WTC11 (cell line): Measurements from ENCODE around the gene SLC45A1. TPM values are rescaled to one million over a fixed set of nuclear protein-coding genes. Genes with fewer than 3 reads are reported as not detected.
A peak's percentile ranks its signal among the peaks of the same experiment; 100 is the strongest.

ENCODE experiments used
- ATAC-seq: fragments of 200-7000 bp; cut with Tn5 transposase; 2 replicates; pipeline ENCODE4 v1.10.0; 2021; ENCODE audit warnings: mild to moderate bottlenecking, moderate library complexity
- CTCF ChIA-PET: fragments of 300-600 bp; sonication (Branson Sonifier 250); formaldehyde crosslinking; loops from one replicate; lab custom pipeline; 2021; ENCODE audit warnings: antibody characterized with exemption; lab: Charles Lee
- POLR2A ChIA-PET: fragments of 350-600 bp; sonication (Branson Sonifier 250); formaldehyde crosslinking; loops from one replicate; lab custom pipeline; 2021; ENCODE audit warnings: antibody characterized with exemption; lab: Charles Lee
- DNase-seq: peaks from one replicate; pipeline ENCODE4 v3.0.0; 2021; ENCODE audit warnings: low spot score
- H3K27ac Mint-ChIP-seq: 2 replicates; pipeline ENCODE4 v1.8.0; 2021; ENCODE audit warnings: mixed read lengths
- H3K27me3 Mint-ChIP-seq: 2 replicates; pipeline ENCODE4 v1.8.0; 2021; ENCODE audit warnings: low read depth, mild to moderate bottlenecking, moderate library complexity, mixed read lengths
- H3K36me3 Mint-ChIP-seq: 2 replicates; pipeline ENCODE4 v1.8.0; 2021; ENCODE audit warnings: mixed read lengths
- H3K4me1 Mint-ChIP-seq: 2 replicates; pipeline ENCODE4 v1.8.0; 2022; ENCODE audit warnings: mixed read lengths
- H3K4me3 Mint-ChIP-seq: 2 replicates; pipeline ENCODE4 v1.8.0; 2021; ENCODE audit warnings: mild to moderate bottlenecking, moderate library complexity, mixed read lengths
- H3K9me3 Mint-ChIP-seq: 2 replicates; pipeline ENCODE4 v1.8.0; 2021; ENCODE audit warnings: mixed read lengths
- E2F5 ChIP-seq: sonication (generic); formaldehyde crosslinking; IDR thresholded peaks from 2 replicates; pipeline ENCODE4 v1.8.1; 2022; ENCODE audit warnings: mild to moderate bottlenecking, moderate library complexity, missing genetic modification reagents
- EMX1 ChIP-seq: fragments of 250-450 bp; sonication (Bioruptor Pico); IDR thresholded peaks from 2 replicates; pipeline ENCODE4 v1.8.0; 2021; ENCODE audit warnings: mild to moderate bottlenecking
- HMGXB4 ChIP-seq: sonication (generic); formaldehyde crosslinking; IDR thresholded peaks from 2 replicates; pipeline ENCODE4 v1.8.1; 2023; ENCODE audit warnings: mild to moderate bottlenecking, moderate library complexity, missing genetic modification reagents
- IRF2 ChIP-seq: sonication (generic); formaldehyde crosslinking; IDR thresholded peaks from 2 replicates; pipeline ENCODE4 v1.8.0; 2022; ENCODE audit warnings: low read depth, missing genetic modification reagents, borderline replicate concordance
- NFATC4 ChIP-seq: fragments of 250-450 bp; sonication (Bioruptor Pico); IDR thresholded peaks from 2 replicates; pipeline ENCODE4 v1.9.0; 2021; ENCODE audit warnings: mild to moderate bottlenecking
- NFE2L1 ChIP-seq: sonication (generic); formaldehyde crosslinking; IDR thresholded peaks from 2 replicates; pipeline ENCODE4 v1.8.1; 2023; ENCODE audit warnings: missing genetic modification reagents
- SMAD3 ChIP-seq: sonication (generic); formaldehyde crosslinking; IDR thresholded peaks from 2 replicates; pipeline ENCODE4 v1.8.0; 2022; ENCODE audit warnings: missing genetic modification reagents, mild to moderate bottlenecking, borderline replicate concordance
- ZNF138 ChIP-seq: sonication (generic); formaldehyde crosslinking; conservative IDR thresholded peaks from 2 replicates; pipeline ENCODE4 v1.8.1; 2022; ENCODE audit warnings: mild to moderate bottlenecking, moderate library complexity, missing genetic modification reagents
- ZNF671 ChIP-seq: fragments of 250-450 bp; sonication (Bioruptor Pico); IDR thresholded peaks from 2 replicates; pipeline ENCODE4 v1.8.0; 2021; ENCODE audit warnings: mild to moderate bottlenecking
- total RNA-seq: library from RNA; stranded (reverse); gene quantifications from 3 replicates; pipeline ENCODE4 v1.2.3, GENCODE V29; 2021
- TF ChIP-seq, protein P1 (sequence below): sonication (generic); formaldehyde crosslinking; conservative IDR thresholded peaks from 2 replicates; pipeline ENCODE4 v1.8.1; 2022; ENCODE audit warnings: mild to moderate bottlenecking, missing genetic modification reagents
- TF ChIP-seq, protein P2 (sequence below): fragments of 250-450 bp; sonication (Bioruptor Pico); IDR thresholded peaks from 2 replicates; pipeline ENCODE4 v1.9.0; 2021; ENCODE audit warnings: mild to moderate bottlenecking, borderline replicate concordance
- TF ChIP-seq, protein P3 (sequence below): sonication (generic); formaldehyde crosslinking; IDR thresholded peaks from 2 replicates; pipeline ENCODE4 v1.8.0; 2022; ENCODE audit warnings: mild to moderate bottlenecking, missing genetic modification reagents
- TF ChIP-seq, protein P4 (sequence below): sonication (generic); formaldehyde crosslinking; IDR thresholded peaks from 2 replicates; pipeline ENCODE4 v1.8.1; 2023; ENCODE audit warnings: mild to moderate bottlenecking, missing genetic modification reagents, moderate library complexity
- TF ChIP-seq, protein P5 (sequence below): sonication (generic); formaldehyde crosslinking; IDR thresholded peaks from 2 replicates; pipeline ENCODE4 v1.8.1; 2022; ENCODE audit warnings: missing genetic modification reagents, borderline replicate concordance

Gene SLC45A1
- total RNA-seq, 1 experiment from 2014 or later, result 2.3 TPM

GRCh38 chr1:8381618-8382017 lies 63.7 kb downstream of the SLC45A1 start (continued):
- TF ChIP-seq IRF2 (CRISPR knock-in tag), result no peak
- no peak for TF ChIP-seq NFATC4
- TF ChIP-seq, protein P1, sequence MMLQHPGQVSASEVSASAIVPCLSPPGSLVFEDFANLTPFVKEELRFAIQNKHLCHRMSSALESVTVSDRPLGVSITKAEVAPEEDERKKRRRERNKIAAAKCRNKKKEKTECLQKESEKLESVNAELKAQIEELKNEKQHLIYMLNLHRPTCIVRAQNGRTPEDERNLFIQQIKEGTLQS (CRISPR knock-in tag), result no peak
- no peak for TF ChIP-seq NFE2L1 (CRISPR knock-in tag)
- TF ChIP-seq, protein P2, sequence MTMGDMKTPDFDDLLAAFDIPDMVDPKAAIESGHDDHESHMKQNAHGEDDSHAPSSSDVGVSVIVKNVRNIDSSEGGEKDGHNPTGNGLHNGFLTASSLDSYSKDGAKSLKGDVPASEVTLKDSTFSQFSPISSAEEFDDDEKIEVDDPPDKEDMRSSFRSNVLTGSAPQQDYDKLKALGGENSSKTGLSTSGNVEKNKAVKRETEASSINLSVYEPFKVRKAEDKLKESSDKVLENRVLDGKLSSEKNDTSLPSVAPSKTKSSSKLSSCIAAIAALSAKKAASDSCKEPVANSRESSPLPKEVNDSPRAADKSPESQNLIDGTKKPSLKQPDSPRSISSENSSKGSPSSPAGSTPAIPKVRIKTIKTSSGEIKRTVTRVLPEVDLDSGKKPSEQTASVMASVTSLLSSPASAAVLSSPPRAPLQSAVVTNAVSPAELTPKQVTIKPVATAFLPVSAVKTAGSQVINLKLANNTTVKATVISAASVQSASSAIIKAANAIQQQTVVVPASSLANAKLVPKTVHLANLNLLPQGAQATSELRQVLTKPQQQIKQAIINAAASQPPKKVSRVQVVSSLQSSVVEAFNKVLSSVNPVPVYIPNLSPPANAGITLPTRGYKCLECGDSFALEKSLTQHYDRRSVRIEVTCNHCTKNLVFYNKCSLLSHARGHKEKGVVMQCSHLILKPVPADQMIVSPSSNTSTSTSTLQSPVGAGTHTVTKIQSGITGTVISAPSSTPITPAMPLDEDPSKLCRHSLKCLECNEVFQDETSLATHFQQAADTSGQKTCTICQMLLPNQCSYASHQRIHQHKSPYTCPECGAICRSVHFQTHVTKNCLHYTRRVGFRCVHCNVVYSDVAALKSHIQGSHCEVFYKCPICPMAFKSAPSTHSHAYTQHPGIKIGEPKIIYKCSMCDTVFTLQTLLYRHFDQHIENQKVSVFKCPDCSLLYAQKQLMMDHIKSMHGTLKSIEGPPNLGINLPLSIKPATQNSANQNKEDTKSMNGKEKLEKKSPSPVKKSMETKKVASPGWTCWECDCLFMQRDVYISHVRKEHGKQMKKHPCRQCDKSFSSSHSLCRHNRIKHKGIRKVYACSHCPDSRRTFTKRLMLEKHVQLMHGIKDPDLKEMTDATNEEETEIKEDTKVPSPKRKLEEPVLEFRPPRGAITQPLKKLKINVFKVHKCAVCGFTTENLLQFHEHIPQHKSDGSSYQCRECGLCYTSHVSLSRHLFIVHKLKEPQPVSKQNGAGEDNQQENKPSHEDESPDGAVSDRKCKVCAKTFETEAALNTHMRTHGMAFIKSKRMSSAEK, result no peak
- TF ChIP-seq ZNF138 (CRISPR knock-in tag), result no peak
- TF ChIP-seq HMGXB4 (CRISPR knock-in tag), result no peak
- TF ChIP-seq E2F5 (CRISPR knock-in tag), result no peak
- TF ChIP-seq, protein P3, sequence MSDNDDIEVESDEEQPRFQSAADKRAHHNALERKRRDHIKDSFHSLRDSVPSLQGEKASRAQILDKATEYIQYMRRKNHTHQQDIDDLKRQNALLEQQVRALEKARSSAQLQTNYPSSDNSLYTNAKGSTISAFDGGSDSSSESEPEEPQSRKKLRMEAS (CRISPR knock-in tag), result no peak
- TF ChIP-seq EMX1, result no peak
- TF ChIP-seq, protein P4, sequence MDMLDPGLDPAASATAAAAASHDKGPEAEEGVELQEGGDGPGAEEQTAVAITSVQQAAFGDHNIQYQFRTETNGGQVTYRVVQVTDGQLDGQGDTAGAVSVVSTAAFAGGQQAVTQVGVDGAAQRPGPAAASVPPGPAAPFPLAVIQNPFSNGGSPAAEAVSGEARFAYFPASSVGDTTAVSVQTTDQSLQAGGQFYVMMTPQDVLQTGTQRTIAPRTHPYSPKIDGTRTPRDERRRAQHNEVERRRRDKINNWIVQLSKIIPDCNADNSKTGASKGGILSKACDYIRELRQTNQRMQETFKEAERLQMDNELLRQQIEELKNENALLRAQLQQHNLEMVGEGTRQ, result no peak

DNA sequence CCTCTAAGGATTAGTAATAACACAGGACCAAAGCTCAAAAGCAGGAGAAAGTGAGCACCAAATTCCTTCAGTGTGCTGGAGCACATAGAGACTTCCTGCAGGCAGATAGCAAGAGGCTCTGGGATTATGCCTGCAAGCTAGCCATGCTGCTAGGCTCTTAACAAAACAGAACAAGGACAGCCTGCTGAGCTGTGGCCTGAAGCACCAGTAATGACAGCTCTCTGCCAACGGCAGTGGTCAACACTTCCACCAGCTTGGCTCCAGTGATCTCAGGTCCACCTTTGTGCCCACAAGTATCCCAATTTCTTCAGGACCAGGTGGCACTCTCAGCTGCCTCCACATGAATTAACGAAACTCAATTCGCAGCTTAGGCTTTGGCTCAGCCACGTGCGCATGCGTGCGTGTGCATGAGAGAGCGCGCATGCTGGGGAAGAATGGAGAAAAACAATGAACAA lies 64.2 kb downstream of the SLC45A1 start:
- Mint-ChIP-seq H3K4me1 (peaks cover 81% of the 10 kb centered on the region), H3K27me3 (no peaks in the 10 kb centered on the region), H3K4me3 (no peak overlapping the region), H3K9me3 (no peaks in the 10 kb centered on the region), H3K36me3 (0 out of 2 replicates have a peak, but pooled peaks cover 2% of the 10 kb centered on the region), H3K27ac (peak overlapping the region; percentile 75)
- peak; percentile 79 for ATAC-seq
- no peak for TF ChIP-seq EMX1
- no peak for TF ChIP-seq ZNF671 (CRISPR knock-in tag)
- TF ChIP-seq, protein P5, sequence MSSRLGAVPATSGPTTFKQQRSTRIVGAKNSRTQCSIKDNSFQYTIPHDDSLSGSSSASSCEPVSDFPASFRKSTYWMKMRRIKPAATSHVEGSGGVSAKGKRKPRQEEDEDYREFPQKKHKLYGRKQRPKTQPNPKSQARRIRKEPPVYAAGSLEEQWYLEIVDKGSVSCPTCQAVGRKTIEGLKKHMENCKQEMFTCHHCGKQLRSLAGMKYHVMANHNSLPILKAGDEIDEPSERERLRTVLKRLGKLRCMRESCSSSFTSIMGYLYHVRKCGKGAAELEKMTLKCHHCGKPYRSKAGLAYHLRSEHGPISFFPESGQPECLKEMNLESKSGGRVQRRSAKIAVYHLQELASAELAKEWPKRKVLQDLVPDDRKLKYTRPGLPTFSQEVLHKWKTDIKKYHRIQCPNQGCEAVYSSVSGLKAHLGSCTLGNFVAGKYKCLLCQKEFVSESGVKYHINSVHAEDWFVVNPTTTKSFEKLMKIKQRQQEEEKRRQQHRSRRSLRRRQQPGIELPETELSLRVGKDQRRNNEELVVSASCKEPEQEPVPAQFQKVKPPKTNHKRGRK (CRISPR knock-in tag), result no peak
- TF ChIP-seq SMAD3 (CRISPR knock-in tag), result no peak
- ChIA-PET POLR2A (interaction anchor here (1.1 kb wide), 1 partner anchor 23 kb away, joined by 3 read pairs; no protein-coding TSS in a partner anchor), CTCF (interaction anchor here (0.5 to 1.6 kb wide), 10 partner anchors 11 to 467 kb away, joined by 3 to 7 read pairs (median 4); no protein-coding TSS in a partner anchor)
- DNase-seq, result no peak
